GM23248 (cell line): Measurements from ENCODE around the gene TYW5.

ENCODE experiments used
- EZH2 ChIP-seq: fragments of 200-600 bp; sonication (generic); IDR thresholded peaks from 2 replicates; pipeline ENCODE4 v1.6.1; 2018; ENCODE audit warnings: antibody characterized with exemption, mild to moderate bottlenecking; ENCODE audit not compliant: insufficient read depth, poor library complexity, severe bottlenecking
- EZH2phosphoT487 ChIP-seq: fragments of 200-600 bp; sonication (generic); IDR thresholded peaks from 2 replicates; pipeline ENCODE4 v1.6.1; 2018; ENCODE audit warnings: antibody characterized with exemption, moderate library complexity, mild to moderate bottlenecking, low read depth; ENCODE audit not compliant: insufficient read depth

DNA sequence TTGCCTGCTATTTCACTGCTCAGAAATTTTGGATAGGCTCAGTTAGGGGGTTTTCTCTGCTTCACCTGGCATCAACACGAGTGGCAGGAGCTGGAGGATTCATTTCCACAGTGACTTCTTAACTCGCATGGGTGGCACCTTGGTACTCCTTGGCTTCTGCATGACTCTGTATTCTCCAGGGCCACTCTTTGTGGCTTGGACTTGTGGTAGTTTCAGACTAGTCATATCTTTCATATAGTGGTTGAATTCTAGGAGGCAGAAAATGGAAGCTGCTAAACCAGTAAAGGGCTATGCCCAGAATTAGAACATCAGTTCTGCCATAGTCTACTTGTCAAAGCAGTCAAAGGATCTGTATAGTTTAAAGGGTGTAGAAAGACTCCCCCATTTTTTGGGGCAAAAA, 6.9 kb upstream of the TYW5 start:
- TF ChIP-seq EZH2 (no peak), EZH2phosphoT487 (no peak)
